ENCODE measurements around the gene ZCCHC10. TPM values are rescaled to one million over a fixed set of nuclear protein-coding genes. Genes with fewer than 3 reads are reported as not detected.

The ZCCHC10 gene
- total and polyA plus RNA-seq, 9 of the 15 experiments (the other 6 are each of a cell fraction or from before 2014, with no cell fraction given): 11.9 to 146 (median 51.8) TPM

- 0 out of 2 replicates have a peak, but pooled peaks have one; percentile 6 for TF ChIP-seq ZNF592 (IDR thresholded peaks at IDR 0.05)
- no peak for TF ChIP-seq JUN (IDR thresholded peaks at IDR 0.05; ENCODE audit: borderline replicate concordance, low read depth, low read length)
- TF ChIP-seq JUN (CRISPR knock-in tag; IDR thresholded peaks at IDR 0.05; ENCODE audit: borderline replicate concordance): 0 out of 2 replicates have a peak, but pooled peaks have one; percentile 44
- peak; percentile 63; the same call in 1 of the 2 replicates for TF ChIP-seq PHTF2 (CRISPR knock-in tag; IDR thresholded peaks at IDR 0.05)
- no peak for TF ChIP-seq ATF1 (CRISPR knock-in tag; IDR thresholded peaks at IDR 0.05)
- TF ChIP-seq ATF1 (tag; IDR thresholded peaks at IDR 0.05): peak; percentile 97
- TF ChIP-seq NCOA2 (IDR thresholded peaks at IDR 0.05; ENCODE audit: partially characterized antibody in 2 of 2): no peak
- no peak for TF ChIP-seq FOXO4 (CRISPR knock-in tag; IDR thresholded peaks at IDR 0.05)
- peak; percentile 98 for TF ChIP-seq TCF7 (IDR thresholded peaks at IDR 0.05; ENCODE audit: borderline replicate concordance)
- TF ChIP-seq RFX7 (CRISPR knock-in tag; IDR thresholded peaks at IDR 0.05): no peak
- peak; percentile 94 for TF ChIP-seq POLR2B (IDR thresholded peaks at IDR 0.05; ENCODE audit: low read depth, partially characterized antibody)
- TF ChIP-seq ARID1B (IDR thresholded peaks at IDR 0.05): no peak; the same call in none of the 2 replicates
- TF ChIP-seq DACH1 (IDR thresholded peaks at IDR 0.05; ENCODE audit: partially characterized antibody): no peak
- TF ChIP-seq NFYB (IDR thresholded peaks at IDR 0.05; ENCODE audit: extremely low read depth, insufficient read length): no peak
- no peak; the same call in 1 of the 2 replicates for TF ChIP-seq ILF3 (IDR thresholded peaks at IDR 0.05; ENCODE audit: borderline replicate concordance)
- peak; percentile 69 for TF ChIP-seq ZNF511 (CRISPR knock-in tag; IDR thresholded peaks at IDR 0.05)
- TF ChIP-seq RNF219 (CRISPR knock-in tag; IDR thresholded peaks at IDR 0.05): no peak
- no peak for TF ChIP-seq USF2 (CRISPR knock-in tag; IDR thresholded peaks at IDR 0.05)
Observed at GRCh38 chr5:133051542-133052316, 25.4 kb upstream of the ZCCHC10 start, which contains the start of gene HSPA4 (continued).
